IPS-NIHi7 (cell line): ENCODE measurements around the gene SYT7.

Experiments
- DNase-seq: peaks from one replicate; pipeline ENCODE4 v3.0.0; 2012; ENCODE audit warnings: mixed read lengths; ENCODE audit errors: extremely low spot score

The SYT7 gene

DNA sequence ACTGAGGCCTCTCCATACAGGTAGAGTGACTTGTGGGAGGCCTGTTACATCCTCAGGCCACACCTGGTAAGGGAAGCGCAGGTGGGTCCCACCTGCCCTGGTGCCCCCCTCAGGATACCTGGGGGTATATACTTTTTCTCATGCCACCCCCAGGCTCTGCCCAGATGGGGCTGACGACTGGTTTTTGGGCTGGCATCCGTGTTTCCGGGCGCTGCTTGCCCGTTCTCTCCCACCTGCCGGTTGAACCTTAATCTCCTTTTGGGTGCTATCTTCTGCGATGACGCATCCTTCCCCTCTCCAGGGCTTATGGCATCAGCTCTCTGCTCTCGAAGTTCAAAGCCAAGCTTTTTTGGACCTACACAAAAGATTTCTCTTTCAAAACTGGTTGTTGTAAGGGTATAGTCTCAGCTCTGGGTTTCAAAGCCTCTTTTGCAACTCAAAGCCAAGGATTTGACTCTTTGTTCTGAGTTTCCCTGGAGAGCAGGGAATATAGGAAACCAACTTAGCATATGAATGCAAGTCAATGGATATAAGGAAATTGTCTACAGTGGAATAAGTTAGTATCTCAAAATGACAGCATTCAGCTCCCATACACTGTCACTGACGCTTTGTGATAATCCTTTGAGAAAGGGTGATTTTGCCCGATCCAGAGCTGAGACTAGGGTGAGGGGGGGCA, 80.9 kb downstream of the SYT7 start:
- peak; percentile 41 for DNase-seq

DNA sequence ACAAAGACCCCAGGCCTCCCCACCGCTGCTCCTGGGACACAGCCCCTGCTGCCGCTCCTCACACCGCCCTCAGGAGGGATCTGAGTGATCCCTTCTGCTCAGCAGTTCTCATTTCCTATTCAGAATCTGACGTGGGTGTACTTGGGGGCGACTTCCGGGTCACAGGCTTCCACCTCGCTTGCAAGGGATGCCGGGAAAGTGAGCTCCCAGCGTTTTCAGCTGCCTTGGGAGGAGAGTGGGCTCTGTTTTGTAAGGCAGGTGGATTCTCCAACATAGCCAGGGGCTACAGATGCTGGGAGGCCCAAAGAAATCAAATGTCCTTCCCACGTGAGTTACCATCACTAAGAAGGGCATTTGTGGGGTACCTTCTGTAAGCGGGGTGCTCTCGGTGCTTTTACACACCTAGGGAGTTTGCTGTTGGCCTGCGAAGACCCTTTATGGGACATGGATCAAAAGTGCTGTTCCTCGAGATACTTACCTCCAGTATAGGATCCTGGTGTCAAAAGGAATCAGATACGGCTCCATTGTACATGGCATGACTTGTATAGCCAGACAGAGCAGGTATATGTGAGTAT, 82.0 kb downstream of the SYT7 start:
- DNase-seq: no peak

DNA sequence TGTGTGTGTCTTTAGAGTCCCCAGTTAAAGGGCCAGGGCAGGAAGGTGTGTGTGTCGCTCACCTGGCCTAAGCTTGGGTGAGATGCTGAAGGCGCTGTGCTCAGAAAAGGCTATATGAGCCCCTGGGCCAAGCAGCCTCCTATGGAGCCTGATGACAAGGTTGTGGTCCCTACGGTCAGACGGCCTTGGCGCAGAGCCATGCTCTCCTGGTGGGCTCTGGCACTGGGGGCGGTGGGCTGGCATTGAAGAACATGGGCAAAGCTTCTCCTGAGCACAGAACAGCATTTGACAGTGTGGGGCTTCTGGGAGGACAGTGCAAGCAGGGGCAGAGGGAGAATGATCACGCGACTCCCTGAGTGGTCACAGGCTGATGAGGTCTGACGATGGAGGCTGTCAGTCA, 83.0 kb downstream of the SYT7 start:
- DNase-seq: no peak

DNA sequence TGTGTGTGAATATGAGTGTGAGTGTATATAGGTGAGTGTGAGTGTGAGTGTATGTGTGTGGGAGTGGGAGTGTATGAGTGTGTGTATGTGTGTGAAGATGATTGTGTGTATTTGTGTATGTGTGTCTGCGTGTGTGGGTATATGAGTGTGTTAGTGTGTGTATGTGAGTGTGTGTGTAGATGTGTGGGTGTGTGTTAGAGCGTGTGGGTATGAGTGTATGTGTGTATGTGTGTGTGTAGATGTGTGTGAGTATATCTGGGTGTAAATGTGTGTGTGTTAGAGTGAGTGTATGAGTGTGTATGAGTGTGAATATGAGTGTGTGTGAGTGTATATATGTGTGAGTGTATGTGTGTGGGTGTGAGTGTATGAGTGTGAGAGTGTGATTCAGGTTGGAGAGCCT, 83.4 kb downstream of the SYT7 start:
- no peak for DNase-seq

GRCh38 chr11:61496602-61497400, 84.1 kb downstream of the SYT7 start:
- no peak for DNase-seq

GRCh38 chr11:61495801-61496601, 84.9 kb downstream of the SYT7 start:
- DNase-seq: no peak

DNA sequence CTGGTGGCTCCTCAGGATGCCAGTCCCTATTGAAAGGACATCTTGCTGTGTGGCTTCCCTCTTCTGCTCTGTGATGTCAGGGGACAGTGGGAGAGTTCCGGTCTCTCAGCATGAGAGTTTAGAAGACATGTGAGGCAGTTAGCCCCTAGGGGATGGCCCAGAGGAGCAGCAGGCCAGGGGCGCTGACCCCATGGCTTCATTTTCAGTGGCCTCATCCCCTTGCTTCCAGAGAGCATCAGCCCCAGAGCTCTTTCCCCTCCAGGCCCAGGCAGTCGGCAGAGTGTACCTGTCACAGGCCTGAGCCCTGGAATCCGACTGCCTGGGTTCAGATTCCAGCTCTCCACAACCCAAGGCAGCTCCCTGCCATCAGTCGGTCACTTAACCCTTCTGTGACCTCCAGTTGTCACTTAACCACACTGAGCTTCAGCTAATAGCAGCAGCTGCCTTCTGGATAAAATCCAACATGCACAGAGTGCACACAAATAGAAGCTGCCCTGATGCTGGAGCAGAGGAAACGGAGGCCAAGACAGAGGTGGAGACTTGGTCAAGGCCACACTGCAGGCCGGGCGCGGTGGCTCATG, 86.4 kb downstream of the SYT7 start:
- no peak for DNase-seq

DNA sequence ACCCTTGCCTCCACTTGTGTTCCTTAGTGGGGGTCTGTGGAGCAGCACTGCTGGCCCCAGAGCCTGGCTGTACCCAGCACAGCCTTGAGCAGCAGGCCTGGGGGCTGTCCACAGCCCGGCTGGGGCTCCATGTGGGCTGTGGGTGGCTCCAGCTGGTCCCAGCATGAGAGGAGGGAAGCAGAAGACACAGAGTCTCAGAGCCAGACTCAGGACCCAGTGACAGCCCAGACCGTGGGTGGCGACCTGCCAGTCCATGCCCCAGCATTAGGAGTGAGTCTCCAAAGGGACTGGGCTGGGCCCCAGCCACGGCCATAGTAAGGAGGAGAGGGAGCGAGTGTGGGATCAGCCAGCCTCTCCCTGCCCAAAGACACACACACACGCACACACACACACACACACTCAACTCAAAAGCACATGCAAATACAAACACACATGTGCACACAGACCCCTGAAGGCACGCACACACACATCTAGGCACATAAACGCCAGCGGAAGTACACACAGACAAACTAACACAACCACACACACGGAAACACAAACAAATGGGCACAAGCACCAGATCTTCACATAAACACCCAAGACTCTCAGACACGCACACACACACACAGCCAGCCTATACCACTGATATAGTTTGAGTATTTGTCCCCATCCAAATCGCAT, 89.0 kb downstream of the SYT7 start:
- no peak for DNase-seq

DNA sequence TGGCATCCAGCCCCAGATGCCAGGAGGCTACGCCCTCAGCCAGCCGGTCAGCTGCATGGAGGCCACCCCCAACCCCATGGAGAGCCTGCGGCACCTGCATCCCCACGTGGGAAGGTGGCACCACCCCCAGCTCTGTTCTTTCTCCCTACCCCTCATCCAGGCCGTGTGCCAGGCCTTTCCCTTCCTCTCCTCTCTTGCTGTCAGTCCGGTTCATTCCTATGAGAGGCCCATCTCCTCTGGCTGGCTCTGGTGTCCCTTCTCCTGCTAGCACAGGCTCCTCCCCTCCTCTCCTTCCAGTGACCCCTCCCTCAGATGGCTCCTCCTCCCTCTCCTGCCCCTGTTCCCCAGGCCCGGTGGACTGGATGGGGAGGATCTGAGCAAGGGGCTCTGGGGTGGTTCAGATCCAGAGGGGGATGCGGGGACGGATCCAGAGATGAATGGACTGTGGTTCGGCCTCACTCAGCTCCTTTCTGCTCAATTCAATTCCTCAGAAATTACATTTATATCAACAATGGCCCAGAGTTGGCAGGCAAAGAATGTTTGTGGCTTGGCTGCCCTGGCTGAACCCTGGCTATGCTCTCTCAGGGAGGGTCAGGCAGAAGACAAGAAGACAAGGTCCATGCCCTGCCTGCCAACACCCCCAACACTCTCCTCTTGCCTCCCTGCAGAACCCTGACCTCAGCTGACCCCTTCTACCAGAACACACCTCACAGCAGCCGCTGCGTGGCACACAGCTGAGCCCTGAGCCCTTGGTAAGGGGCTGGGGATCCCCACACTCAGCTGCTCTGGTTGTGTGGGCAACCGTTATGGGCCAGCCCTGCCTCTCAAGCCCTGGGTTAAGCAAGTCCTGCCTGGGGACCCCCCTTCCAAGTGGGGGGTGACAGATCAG, 90.8 kb downstream of the SYT7 start:
- DNase-seq: peak; percentile 80

DNA sequence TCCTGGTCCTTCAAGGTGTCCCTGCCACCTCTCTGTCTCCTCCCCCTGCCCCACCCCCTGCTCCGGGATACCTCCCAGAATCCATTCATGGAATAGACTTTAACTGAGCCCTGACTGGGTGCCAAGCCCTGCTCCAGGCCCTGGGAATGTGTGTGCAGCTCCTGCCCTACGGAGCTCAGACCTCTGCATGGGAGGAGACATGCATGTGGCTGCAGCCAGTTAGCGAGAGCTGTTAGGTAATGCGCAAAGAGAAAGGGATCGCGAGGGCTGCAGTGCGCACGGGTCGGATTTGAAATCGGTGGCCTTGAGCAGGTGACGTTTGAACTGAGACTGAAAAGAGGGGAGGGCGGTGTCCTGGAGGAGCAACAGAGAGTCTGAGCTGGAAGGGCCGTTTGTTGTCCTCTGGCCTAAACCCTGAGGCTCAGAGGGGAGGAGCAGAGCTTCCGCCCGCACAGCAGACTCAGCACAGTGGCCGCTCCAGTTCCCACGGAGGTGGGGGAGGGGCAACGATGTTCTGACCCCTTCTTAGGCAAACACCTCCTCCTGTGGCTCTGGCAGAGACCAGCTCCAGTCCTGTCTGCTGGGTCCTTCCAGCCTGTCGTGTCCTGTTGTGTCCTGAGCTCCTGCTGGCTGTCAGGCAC, 92.1 kb downstream of the SYT7 start:
- peak; percentile 64 for DNase-seq

DNA sequence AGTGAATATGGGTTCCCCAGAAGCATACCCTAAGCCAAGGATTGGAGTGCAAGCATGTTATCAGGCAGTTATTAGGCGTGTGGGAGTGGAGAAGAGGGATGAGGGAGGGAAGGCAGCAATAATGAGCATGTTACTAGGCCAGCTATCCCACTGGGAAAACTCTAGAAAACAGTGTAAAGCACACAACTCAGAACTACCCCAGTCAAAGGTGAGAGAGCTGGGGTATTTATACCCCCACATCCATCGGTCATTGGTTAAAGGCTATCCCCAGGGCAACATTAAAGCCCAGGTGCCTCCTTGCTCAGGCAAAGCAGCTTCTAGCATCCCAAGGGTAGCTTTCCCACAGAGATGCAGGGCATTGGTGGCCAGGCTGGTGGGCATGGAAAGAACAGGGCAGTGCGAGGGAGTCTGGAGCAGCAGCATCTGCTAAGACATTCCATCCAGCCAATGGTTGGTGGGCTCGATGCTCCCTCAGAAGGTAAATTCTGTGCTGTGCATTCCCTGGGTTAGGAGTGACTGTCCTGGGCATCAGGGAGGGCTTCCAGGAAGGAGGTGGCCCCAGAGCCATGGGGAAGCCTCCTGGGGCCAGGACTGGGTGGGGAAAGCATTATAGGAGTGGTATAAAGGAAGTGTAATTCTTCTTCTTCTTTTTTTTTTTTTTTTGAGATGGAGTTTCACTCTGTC, 93.4 kb downstream of the SYT7 start:
- no peak for DNase-seq

- DNase-seq: no peak
Measured at GRCh38 chr11:61486779-61487178, 94.1 kb downstream of the SYT7 start.

- no peak for DNase-seq
Measured at GRCh38 chr11:61486011-61486620, 94.8 kb downstream of the SYT7 start.

DNA sequence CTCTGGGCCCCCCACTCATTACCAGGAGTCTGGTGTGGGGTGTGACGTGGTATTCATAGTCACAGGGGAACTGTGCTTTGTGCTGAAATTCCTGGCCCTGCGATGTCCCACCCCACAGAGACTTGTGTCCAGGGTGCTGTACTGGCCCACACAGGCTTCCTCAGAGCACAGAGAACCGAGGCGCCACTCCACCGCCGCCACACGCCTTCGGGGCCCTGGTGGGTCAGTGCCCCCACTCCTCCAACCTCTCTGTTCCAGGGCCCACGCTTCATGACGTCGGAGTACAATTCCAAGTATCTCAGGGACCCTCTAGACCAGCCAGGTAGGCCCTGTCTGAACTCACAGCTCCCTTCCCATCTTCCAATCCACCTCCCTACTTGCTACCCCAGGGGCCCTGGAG, 95.8 kb downstream of the SYT7 start:
- DNase-seq: no peak

GRCh38 chr11:61484541-61484940, 96.3 kb downstream of the SYT7 start:
- no peak for DNase-seq

DNA sequence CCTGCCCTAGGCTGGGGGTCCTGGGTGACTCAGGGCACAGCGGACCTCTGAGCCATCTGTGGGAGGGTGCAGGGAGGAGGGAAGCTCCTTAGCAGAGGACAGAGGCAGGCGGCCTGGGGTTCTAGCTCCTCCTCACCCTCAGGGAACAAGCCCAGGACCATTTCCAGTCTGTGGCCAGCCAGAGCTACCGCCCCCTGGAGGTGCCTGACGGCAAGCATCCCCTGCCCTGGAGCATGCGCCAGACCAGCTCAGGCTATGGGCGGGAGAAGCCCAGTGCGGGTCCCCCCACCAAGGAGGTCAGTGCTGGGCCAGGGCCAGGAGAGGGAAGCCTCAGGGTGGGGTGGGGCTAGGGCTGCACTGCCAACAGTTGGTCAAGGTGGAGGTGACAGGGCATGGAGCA, 98.4 kb downstream of the SYT7 start:
- DNase-seq: peak; percentile 92

DNA sequence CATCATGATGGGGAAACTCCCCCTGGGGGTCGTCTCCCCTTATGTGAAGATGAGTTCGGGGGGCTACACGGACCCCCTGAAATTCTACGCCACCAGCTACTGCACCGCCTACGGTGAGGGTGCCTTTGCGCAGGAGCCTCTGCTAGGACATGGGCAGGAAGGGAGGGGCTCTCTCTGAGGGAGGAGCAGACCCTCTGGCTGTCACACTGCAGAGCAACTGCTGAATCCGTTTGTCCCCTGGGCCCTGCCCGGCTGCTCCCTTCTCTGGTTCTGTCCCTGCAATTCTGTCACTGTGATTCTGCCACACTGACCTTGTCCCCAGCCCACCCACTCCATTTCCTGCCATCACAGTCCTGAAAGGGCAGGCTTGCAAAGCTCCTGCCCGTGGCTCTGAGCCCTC, 99.1 kb downstream of the SYT7 start:
- DNase-seq: no peak

DNA sequence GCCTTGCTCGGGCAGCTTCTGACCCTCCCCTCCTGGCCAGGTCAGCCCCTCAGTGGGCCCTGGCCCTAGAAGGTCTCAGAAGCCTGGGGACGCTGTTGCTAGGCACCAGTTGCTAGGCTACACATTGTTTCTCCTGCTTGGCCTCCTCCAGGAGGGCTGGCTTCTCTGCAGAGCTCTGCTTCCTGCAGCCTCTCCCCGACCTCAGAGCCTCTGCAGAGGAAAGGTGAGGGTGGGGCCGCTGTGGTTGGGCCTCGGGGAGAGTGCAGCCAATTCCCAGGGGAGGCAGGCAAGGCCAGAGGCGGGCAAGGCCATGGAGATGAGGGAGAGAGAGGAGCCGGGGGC, 99.9 kb downstream of the SYT7 start:
- peak; percentile 86 for DNase-seq
